WI38 (cell line): ENCODE data around the gene PAQR3.

Experiments
- H3K4me3 ChIP-seq: 2 replicates; pipeline ENCODE4 v1.5.1; 2011; ENCODE audit warnings: low read depth, mild to moderate bottlenecking, control low read depth, low read length
- TF ChIP-seq, protein P1 (sequence below): IDR thresholded peaks from 2 replicates; pipeline ENCODE4 v1.5.1; 2012; ENCODE audit warnings: low read depth, mild to moderate bottlenecking, control low read depth, low read length

The PAQR3 gene

GRCh38 chr4:78960926-78961325 is 21.7 kb upstream of the PAQR3 start:
- H3K4me3 ChIP-seq = no peak overlapping the region
- TF ChIP-seq, protein P1, sequence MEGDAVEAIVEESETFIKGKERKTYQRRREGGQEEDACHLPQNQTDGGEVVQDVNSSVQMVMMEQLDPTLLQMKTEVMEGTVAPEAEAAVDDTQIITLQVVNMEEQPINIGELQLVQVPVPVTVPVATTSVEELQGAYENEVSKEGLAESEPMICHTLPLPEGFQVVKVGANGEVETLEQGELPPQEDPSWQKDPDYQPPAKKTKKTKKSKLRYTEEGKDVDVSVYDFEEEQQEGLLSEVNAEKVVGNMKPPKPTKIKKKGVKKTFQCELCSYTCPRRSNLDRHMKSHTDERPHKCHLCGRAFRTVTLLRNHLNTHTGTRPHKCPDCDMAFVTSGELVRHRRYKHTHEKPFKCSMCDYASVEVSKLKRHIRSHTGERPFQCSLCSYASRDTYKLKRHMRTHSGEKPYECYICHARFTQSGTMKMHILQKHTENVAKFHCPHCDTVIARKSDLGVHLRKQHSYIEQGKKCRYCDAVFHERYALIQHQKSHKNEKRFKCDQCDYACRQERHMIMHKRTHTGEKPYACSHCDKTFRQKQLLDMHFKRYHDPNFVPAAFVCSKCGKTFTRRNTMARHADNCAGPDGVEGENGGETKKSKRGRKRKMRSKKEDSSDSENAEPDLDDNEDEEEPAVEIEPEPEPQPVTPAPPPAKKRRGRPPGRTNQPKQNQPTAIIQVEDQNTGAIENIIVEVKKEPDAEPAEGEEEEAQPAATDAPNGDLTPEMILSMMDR = no peak

GRCh38 chr4:78956975-78957374 is 17.7 kb upstream of the PAQR3 start:
- TF ChIP-seq, protein P1 = no peak
- no peak overlapping the region for H3K4me3 ChIP-seq

- H3K4me3 ChIP-seq = no peak overlapping the region
- TF ChIP-seq, protein P1 = 0 out of 2 replicates have a peak, but pooled peaks have one; percentile 15
Observed at GRCh38 chr4:78953769-78954666, 14.8 kb upstream of the PAQR3 start.

- H3K4me3 ChIP-seq = no peak overlapping the region
- TF ChIP-seq, protein P1 = no peak
Observed at GRCh38 chr4:78953231-78953630, 14.0 kb upstream of the PAQR3 start.

DNA sequence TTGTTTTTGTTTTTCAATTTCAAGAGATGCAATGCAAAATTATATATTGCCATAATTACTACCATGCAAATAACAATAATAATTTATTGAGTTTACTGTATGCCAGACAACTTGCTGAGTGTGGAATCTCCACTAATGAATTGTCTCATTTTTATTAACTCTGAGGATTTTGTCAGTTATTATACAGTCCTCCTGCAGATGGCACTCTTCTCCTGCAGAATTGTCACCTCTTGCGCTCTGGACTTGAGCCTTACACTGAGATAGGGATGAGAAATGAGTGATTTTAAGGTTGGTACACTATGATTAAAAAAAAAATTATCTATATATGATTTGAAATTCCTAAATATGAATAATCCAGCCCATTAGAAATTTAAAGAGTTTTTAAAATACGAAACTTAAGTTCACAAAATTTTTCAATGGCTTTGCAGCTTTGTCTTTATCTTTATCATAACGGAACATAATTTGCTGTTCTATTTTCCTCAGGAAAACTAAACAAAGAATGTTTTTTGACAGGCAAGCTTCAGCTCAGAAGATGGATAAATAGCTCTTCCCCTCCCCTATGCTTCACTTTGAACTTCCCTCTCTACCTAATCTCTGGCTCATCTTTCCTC is 12.7 kb upstream of the PAQR3 start:
- H3K4me3 ChIP-seq = no peak overlapping the region
- TF ChIP-seq, protein P1 = peak; percentile 36; the same call in 1 of the 2 replicates

GRCh38 chr4:78949735-78950134 is 10.5 kb upstream of the PAQR3 start:
- no peak overlapping the region for H3K4me3 ChIP-seq
- TF ChIP-seq, protein P1 = no peak

- no peak overlapping the region for H3K4me3 ChIP-seq
- TF ChIP-seq, protein P1 = no peak
Observed at GRCh38 chr4:78945651-78946179, 6.5 kb upstream of the PAQR3 start.
